ENCODE results near the gene HOXC12.

The HOXC12 gene

GRCh38 chr12:53944209-53944608 lies 10.5 kb upstream of the HOXC12 start:
- TF ChIP-seq RARB (CRISPR knock-in tag; IDR thresholded peaks at IDR 0.05) (no peak), PPARA (CRISPR knock-in tag; IDR thresholded peaks at IDR 0.05; ENCODE audit: borderline replicate concordance) (no peak), TCF4 (CRISPR knock-in tag; IDR thresholded peaks at IDR 0.05; ENCODE audit: borderline replicate concordance) (no peak), CSRNP3 (CRISPR knock-in tag; IDR thresholded peaks at IDR 0.05) (no peak), BACH2 (CRISPR knock-in tag; IDR thresholded peaks at IDR 0.05; ENCODE audit: borderline replicate concordance) (no peak), ESRRG (CRISPR knock-in tag; IDR thresholded peaks at IDR 0.05) (no peak), GLIS3 (CRISPR knock-in tag; IDR thresholded peaks at IDR 0.05) (no peak), ZFP30 (CRISPR knock-in tag; IDR thresholded peaks at IDR 0.05) (no peak), OSR1 (CRISPR knock-in tag; IDR thresholded peaks at IDR 0.05) (no peak), ZNF565 (CRISPR knock-in tag; conservative IDR thresholded peaks at IDR 0.05; ENCODE audit: low read depth) (no peak), SNAI2 (CRISPR knock-in tag; IDR thresholded peaks at IDR 0.05) (no peak), CREB5 (CRISPR knock-in tag; IDR thresholded peaks at IDR 0.05; ENCODE audit: low read depth) (no peak), CSDC2 (CRISPR knock-in tag; IDR thresholded peaks at IDR 0.05) (no peak), TSHZ2 (CRISPR knock-in tag; IDR thresholded peaks at IDR 0.05) (no peak), ZC3H10 (CRISPR knock-in tag; IDR thresholded peaks at IDR 0.05) (no peak)
- ATAC-seq: no peak

GRCh38 chr12:53944907-53945847 lies 9.5 kb upstream of the HOXC12 start:
- no peak for ATAC-seq
- TF ChIP-seq POU6F1 (CRISPR knock-in tag; IDR thresholded peaks at IDR 0.05; ENCODE audit: borderline replicate concordance, low read depth) (no peak), CREB5 (CRISPR knock-in tag; IDR thresholded peaks at IDR 0.05; ENCODE audit: low read depth) (no peak), BACH2 (CRISPR knock-in tag; IDR thresholded peaks at IDR 0.05; ENCODE audit: borderline replicate concordance) (no peak), ZNF565 (CRISPR knock-in tag; conservative IDR thresholded peaks at IDR 0.05; ENCODE audit: low read depth) (no peak), PATZ1 (CRISPR knock-in tag; IDR thresholded peaks at IDR 0.05; ENCODE audit: borderline replicate concordance) (no peak), PPARA (CRISPR knock-in tag; IDR thresholded peaks at IDR 0.05; ENCODE audit: borderline replicate concordance) (no peak), ZFP3 (CRISPR knock-in tag; IDR thresholded peaks at IDR 0.05) (no peak), ESRRG (CRISPR knock-in tag; IDR thresholded peaks at IDR 0.05) (no peak), ZNF8 (CRISPR knock-in tag; IDR thresholded peaks at IDR 0.05) (no peak), CSRNP3 (CRISPR knock-in tag; IDR thresholded peaks at IDR 0.05) (no peak), ARNTL (CRISPR knock-in tag; IDR thresholded peaks at IDR 0.05; ENCODE audit: borderline replicate concordance, low read depth) (no peak)
